Thyroid gland (tissue), 4 donors: ENCODE measurements around the gene GLIS2.

Source experiments
- CTCF ChIP-seq, 6 experiments: fragments of 200-600 bp in 3 of 6; fragments of 450-650 bp in 3 of 6; sonication (generic) in 3 of 6; IDR thresholded peaks; one replicate each; pipeline ENCODE4 v1.5.1; 2016 to 2019; ENCODE audit warnings: antibody characterized with exemption in 6 of 6, mild to moderate bottlenecking in 2 of 6, inconsistent platforms in 1 of 6, moderate library complexity in 1 of 6
- POLR2A ChIP-seq, 2 donors: fragments of 450-650 bp; IDR thresholded peaks; one replicate each; pipeline ENCODE4 v1.6.1; 2017; ENCODE audit warnings: antibody characterized with exemption in 2 of 2, mild to moderate bottlenecking in 2 of 2, moderate library complexity in 1 of 2

- TF ChIP-seq CTCF (IDR thresholded peaks at IDR 0.05): no peak
- no peak for TF ChIP-seq POLR2A (IDR thresholded peaks at IDR 0.05)
Measured at GRCh38 chr16:4373909-4374742, 58.3 kb downstream of the GLIS2 start.
